Calu3 (cell line): ENCODE data around the gene PPP4R4. TPM values are rescaled to one million over a fixed set of nuclear protein-coding genes. Genes with fewer than 3 reads are reported as not detected.
A peak's percentile ranks its signal among the peaks of the same experiment; 100 is the strongest.

Source experiments
- BruUV-seq: library from RNA; stranded (reverse); fragments of 400-500 nt; replicated peaks from 2 replicates; lab custom pipeline; 2021; lab: Mats Ljungman, UMichigan
- CTCF ChIA-PET: fragments of 300-600 bp; sonication (Branson Sonifier 250); formaldehyde crosslinking; loops from one replicate; lab custom pipeline; 2022; ENCODE audit warnings: antibody characterized with exemption; lab: Charles Lee
- DNase-seq: peaks from one replicate; pipeline ENCODE4 v3.0.0; 2022
- H3K27ac Mint-ChIP-seq: one replicate; pipeline ENCODE4 v1.8.0; 2022; ENCODE audit warnings: mixed read lengths; ENCODE audit not compliant: unreplicated experiment
- H3K27me3 Mint-ChIP-seq: one replicate; pipeline ENCODE4 v1.8.0; 2022; ENCODE audit warnings: mixed read lengths; ENCODE audit not compliant: unreplicated experiment
- H3K36me3 Mint-ChIP-seq: one replicate; pipeline ENCODE4 v1.8.0; 2022; ENCODE audit warnings: mild to moderate bottlenecking, moderate library complexity, mixed read lengths; ENCODE audit not compliant: insufficient read depth, unreplicated experiment
- H3K4me1 Mint-ChIP-seq: one replicate; pipeline ENCODE4 v1.8.0; 2022; ENCODE audit warnings: mild to moderate bottlenecking, low read depth, mixed read lengths; ENCODE audit not compliant: unreplicated experiment
- H3K4me3 Mint-ChIP-seq: one replicate; pipeline ENCODE4 v1.8.0; 2022; ENCODE audit warnings: mild to moderate bottlenecking, low read depth, moderate library complexity, mixed read lengths; ENCODE audit not compliant: unreplicated experiment
- H3K9me3 Mint-ChIP-seq: one replicate; pipeline ENCODE4 v1.8.0; 2022; ENCODE audit warnings: low read depth, mixed read lengths; ENCODE audit not compliant: unreplicated experiment
- intact Hi-C: fragments of 100-400 bp; cut with micrococcal nuclease; formaldehyde crosslinking; loops from one replicate; pipeline ENCODE4 v1.10.0; 2022; ENCODE audit not compliant: unreplicated experiment
- total RNA-seq: library from RNA; stranded (reverse); gene quantifications from 2 replicates; pipeline ENCODE4 v1.2.3, GENCODE V29; 2022
- TF ChIP-seq, protein P1 (sequence below): fragments of 200-600 bp; IDR thresholded peaks from one replicate; pipeline ENCODE4 v1.8.0; 2022; ENCODE audit warnings: antibody characterized with exemption; ENCODE audit not compliant: unreplicated experiment

Gene PPP4R4
- total RNA-seq, 1 experiment from 2014 or later: 0.78 TPM

GRCh38 chr14:94179244-94179643 is 5.1 kb downstream of the PPP4R4 start:
- peaks cover 19% of the 10 kb centered on the region for H3K4me1 Mint-ChIP-seq
- intact Hi-C loops: loop anchor here (10.0 kb wide), 1 partner anchor 236 kb away; no protein-coding TSS in a partner anchor
- no peaks in the 10 kb centered on the region for H3K9me3 Mint-ChIP-seq
- DNase-seq: no peak
- peaks cover 8% of the 10 kb centered on the region for H3K36me3 Mint-ChIP-seq
- peaks cover 58% of the 10 kb centered on the region for H3K27me3 Mint-ChIP-seq
- H3K4me3 Mint-ChIP-seq: no peak overlapping the region
- no TSS peak for BruUV-seq
- H3K27ac Mint-ChIP-seq: no peak overlapping the region
- CTCF ChIA-PET: no interaction called here
- TF ChIP-seq, protein P1, sequence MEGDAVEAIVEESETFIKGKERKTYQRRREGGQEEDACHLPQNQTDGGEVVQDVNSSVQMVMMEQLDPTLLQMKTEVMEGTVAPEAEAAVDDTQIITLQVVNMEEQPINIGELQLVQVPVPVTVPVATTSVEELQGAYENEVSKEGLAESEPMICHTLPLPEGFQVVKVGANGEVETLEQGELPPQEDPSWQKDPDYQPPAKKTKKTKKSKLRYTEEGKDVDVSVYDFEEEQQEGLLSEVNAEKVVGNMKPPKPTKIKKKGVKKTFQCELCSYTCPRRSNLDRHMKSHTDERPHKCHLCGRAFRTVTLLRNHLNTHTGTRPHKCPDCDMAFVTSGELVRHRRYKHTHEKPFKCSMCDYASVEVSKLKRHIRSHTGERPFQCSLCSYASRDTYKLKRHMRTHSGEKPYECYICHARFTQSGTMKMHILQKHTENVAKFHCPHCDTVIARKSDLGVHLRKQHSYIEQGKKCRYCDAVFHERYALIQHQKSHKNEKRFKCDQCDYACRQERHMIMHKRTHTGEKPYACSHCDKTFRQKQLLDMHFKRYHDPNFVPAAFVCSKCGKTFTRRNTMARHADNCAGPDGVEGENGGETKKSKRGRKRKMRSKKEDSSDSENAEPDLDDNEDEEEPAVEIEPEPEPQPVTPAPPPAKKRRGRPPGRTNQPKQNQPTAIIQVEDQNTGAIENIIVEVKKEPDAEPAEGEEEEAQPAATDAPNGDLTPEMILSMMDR: no peak

- Mint-ChIP-seq H3K4me3 (peak overlapping the region; percentile 17), H3K27ac (no peak overlapping the region), H3K27me3 (peaks cover 45% of the 10 kb centered on the region), H3K9me3 (no peaks in the 10 kb centered on the region), H3K36me3 (no peaks in the 10 kb centered on the region), H3K4me1 (peaks cover 10% of the 10 kb centered on the region)
- CTCF ChIA-PET: interaction anchor here (0.7 to 1.2 kb wide), 2 partner anchors 44 to 1656 kb away, joined by 3 to 6 read pairs; no protein-coding TSS in a partner anchor
- DNase-seq: no peak
- TF ChIP-seq, protein P1: peak; percentile 42
- BruUV-seq: no TSS peak
- intact Hi-C loops: loop anchor here (2.0 kb wide), 2 partner anchors 44 to 130 kb away; no protein-coding TSS in a partner anchor
These were observed 6.6 kb downstream of the PPP4R4 start for GRCh38 chr14:94180655-94181271.

GRCh38 chr14:94181835-94182234 is 7.7 kb downstream of the PPP4R4 start:
- intact Hi-C loops: loop anchor here (2.0 kb wide), 2 partner anchors 45 to 131 kb away; no protein-coding TSS in a partner anchor
- Mint-ChIP-seq H3K36me3 (no peaks in the 10 kb centered on the region), H3K27ac (no peak overlapping the region), H3K4me1 (peaks cover 9% of the 10 kb centered on the region), H3K9me3 (no peaks in the 10 kb centered on the region), H3K4me3 (no peak overlapping the region), H3K27me3 (peaks cover 34% of the 10 kb centered on the region)
- DNase-seq: no peak
- no TSS peak for BruUV-seq
- CTCF ChIA-PET: no interaction called here
- TF ChIP-seq, protein P1: no peak

GRCh38 chr14:94192536-94192935 is 18.4 kb downstream of the PPP4R4 start:
- TF ChIP-seq, protein P1: no peak
- Mint-ChIP-seq H3K27ac (no peak overlapping the region), H3K27me3 (peaks cover 8% of the 10 kb centered on the region), H3K36me3 (no peaks in the 10 kb centered on the region), H3K4me1 (no peaks in the 10 kb centered on the region), H3K4me3 (no peak overlapping the region), H3K9me3 (no peaks in the 10 kb centered on the region)
- DNase-seq: no peak
- intact Hi-C loops: no loop called here
- no TSS peak for BruUV-seq
- CTCF ChIA-PET: no interaction called here
